Neural cell (in vitro differentiated cells): ENCODE data around the gene C3orf85. TPM values are rescaled to one million over a fixed set of nuclear protein-coding genes. Genes with fewer than 3 reads are reported as not detected.

ENCODE experiments used
- H2AFZ ChIP-seq: fragments of 200-600, 300-800 bp; sonication (generic), shearing (Covaris generic); 2 replicates; pipeline ENCODE4 v1.6.0; 2014; ENCODE audit warnings: low read depth, mild to moderate bottlenecking, antibody characterized with exemption, low read length, moderate library complexity
- H3F3A ChIP-seq: fragments of 200-600 bp; shearing (Covaris generic); 2 replicates; pipeline ENCODE4 v1.6.1; 2016; ENCODE audit warnings: mild to moderate bottlenecking, moderate library complexity, mixed read lengths, antibody characterized with exemption, low read length; ENCODE audit not compliant: insufficient read depth, poor library complexity, severe bottlenecking
- H3K27ac ChIP-seq: fragments of 200-600, 300-800 bp; sonication (generic), shearing (Covaris generic); 2 replicates; pipeline ENCODE4 v1.5.1; 2014; ENCODE audit warnings: mild to moderate bottlenecking, low read length, moderate library complexity
- H3K27me3 ChIP-seq: fragments of 300-800, 200-600 bp; sonication (generic), shearing (Covaris generic); 2 replicates; pipeline ENCODE4 v1.6.0; 2014; ENCODE audit warnings: mild to moderate bottlenecking, low read depth, low read length, moderate library complexity; ENCODE audit not compliant: insufficient read depth
- H3K36me3 ChIP-seq: fragments of 300-800, 200-600 bp; sonication (generic), shearing (Covaris generic); 2 replicates; pipeline ENCODE4 v1.5.1; 2014; ENCODE audit warnings: mild to moderate bottlenecking, antibody characterized with exemption, low read length, moderate library complexity; ENCODE audit not compliant: insufficient read depth
- H3K4me2 ChIP-seq: fragments of 300-800, 200-600 bp; sonication (generic), shearing (Covaris generic); 2 replicates; pipeline ENCODE4 v1.6.0; 2014; ENCODE audit warnings: mild to moderate bottlenecking, low read length
- H3K4me3 ChIP-seq: fragments of 300-800, 200-600 bp; sonication (generic), shearing (Covaris generic); 2 replicates; pipeline ENCODE4 v1.5.1; 2014; ENCODE audit warnings: mild to moderate bottlenecking, low read length, moderate library complexity
- H3K79me2 ChIP-seq: fragments of 200-600 bp; shearing (Covaris generic); replicated peaks from 2 replicates; pipeline ENCODE4 v1.6.0; 2014; ENCODE audit warnings: mild to moderate bottlenecking, low read length, moderate library complexity; ENCODE audit not compliant: insufficient read depth
- H3K9ac ChIP-seq: fragments of 300-800, 200-600 bp; sonication (generic), shearing (Covaris generic); 2 replicates; pipeline ENCODE4 v1.6.1; 2016; ENCODE audit warnings: mild to moderate bottlenecking, low read length, mixed read lengths
- H3K9me2 ChIP-seq: fragments of 200-600 bp; shearing (Covaris generic); 2 replicates; pipeline ENCODE4 v1.6.1; 2016; ENCODE audit warnings: mild to moderate bottlenecking, low read length, mixed read lengths; ENCODE audit not compliant: insufficient read depth
- H3K9me3 ChIP-seq: fragments of 200-600, 300-800 bp; sonication (generic), shearing (Covaris generic); 2 replicates; pipeline ENCODE4 v1.6.1; 2016; ENCODE audit warnings: mild to moderate bottlenecking, mixed run types, low read length, moderate library complexity, mixed read lengths
- H4K20me1 ChIP-seq: fragments of 200-600 bp; shearing (Covaris generic); 2 replicates; pipeline ENCODE4 v1.6.1; 2016; ENCODE audit warnings: mild to moderate bottlenecking, mixed run types; ENCODE audit not compliant: insufficient read depth
- EP300 ChIP-seq: fragments of 450-650 bp; conservative IDR thresholded peaks from 2 replicates; pipeline ENCODE4 v1.6.1; 2014; ENCODE audit warnings: antibody characterized with exemption, mild to moderate bottlenecking, moderate library complexity; ENCODE audit not compliant: poor library complexity, severe bottlenecking
- EZH2 ChIP-seq: fragments of 200-600, 300-800 bp; shearing (Covaris generic), sonication (generic); IDR thresholded peaks from 2 replicates; pipeline ENCODE4 v1.6.1; 2014; ENCODE audit warnings: antibody characterized with exemption, low read length, borderline replicate concordance, mild to moderate bottlenecking; ENCODE audit not compliant: insufficient read depth, poor library complexity, severe bottlenecking
- MXI1 ChIP-seq: fragments of 450-650 bp; conservative IDR thresholded peaks from 2 replicates; pipeline ENCODE4 v1.6.1; 2014; ENCODE audit warnings: antibody characterized with exemption, mild to moderate bottlenecking; ENCODE audit not compliant: poor library complexity, severe bottlenecking
- POLR2AphosphoS5 ChIP-seq: IDR thresholded peaks from 2 replicates; pipeline ENCODE4 v1.6.1; 2012
- RAD21 ChIP-seq: fragments of 450-650 bp; conservative IDR thresholded peaks from 2 replicates; pipeline ENCODE4 v1.6.1; 2014; ENCODE audit warnings: antibody characterized with exemption, mild to moderate bottlenecking, moderate library complexity
- REST ChIP-seq: IDR thresholded peaks from 2 replicates; pipeline ENCODE4 v1.6.1; 2012; ENCODE audit warnings: borderline replicate concordance
- SMC3 ChIP-seq: fragments of 450-650 bp; conservative IDR thresholded peaks from 2 replicates; pipeline ENCODE4 v1.6.1; 2014; ENCODE audit warnings: antibody characterized with exemption, mild to moderate bottlenecking, moderate library complexity; ENCODE audit not compliant: poor library complexity
- TAF1 ChIP-seq: IDR thresholded peaks from 2 replicates; pipeline ENCODE4 v1.6.1; 2012; ENCODE audit warnings: low read depth
- polyA plus RNA-seq: library from polyadenylated mRNA; depleted of rRNA; stranded (reverse); fragments of >200 nt; gene quantifications from 2 replicates; pipeline ENCODE4 v1.2.3, GENCODE V29; 2014
- TF ChIP-seq, protein P1 (sequence below): fragments of 450-650 bp; IDR thresholded peaks from 2 replicates; pipeline ENCODE4 v1.5.1; 2014; ENCODE audit warnings: antibody characterized with exemption, mild to moderate bottlenecking, moderate library complexity; ENCODE audit not compliant: poor library complexity, severe bottlenecking

Gene C3orf85
- polyA plus RNA-seq, 1 donor from 2014 or later: not detected

- Histone ChIP-seq H3K4me3 (no peak overlapping the region), H3K27ac (no peak overlapping the region), H3K9me2 (no peaks in the 10 kb centered on the region), H2AFZ (no peak overlapping the region), H3K4me2 (no peak overlapping the region), H3K79me2 (no peaks in the 10 kb centered on the region), H3K9me3 (no peaks in the 10 kb centered on the region), H3F3A (no peaks in the 10 kb centered on the region), H3K36me3 (no peaks in the 10 kb centered on the region), H3K27me3 (no peaks in the 10 kb centered on the region), H3K9ac (no peak overlapping the region), H4K20me1 (no peaks in the 10 kb centered on the region)
- TF ChIP-seq MXI1: no peak
- no peak for TF ChIP-seq SMC3
- no peak for TF ChIP-seq EP300
- no peak for TF ChIP-seq POLR2AphosphoS5
Observed at GRCh38 chr3:109176726-109177125, 40.2 kb downstream of the C3orf85 start.

GRCh38 chr3:109177908-109178307 lies 41.4 kb downstream of the C3orf85 start:
- Histone ChIP-seq H3K9me2 (no peaks in the 10 kb centered on the region), H3K27me3 (no peaks in the 10 kb centered on the region), H3K4me2 (no peak overlapping the region), H3K9ac (no peak overlapping the region), H3K9me3 (no peaks in the 10 kb centered on the region), H4K20me1 (no peaks in the 10 kb centered on the region), H3K4me3 (no peak overlapping the region), H3K79me2 (no peaks in the 10 kb centered on the region), H3K36me3 (no peaks in the 10 kb centered on the region), H3K27ac (no peak overlapping the region), H2AFZ (no peak overlapping the region), H3F3A (no peaks in the 10 kb centered on the region)
- TF ChIP-seq RAD21 (no peak), EP300 (no peak), SMC3 (no peak), POLR2AphosphoS5 (no peak), TAF1 (no peak), EZH2 (no peak)
- TF ChIP-seq, protein P1, sequence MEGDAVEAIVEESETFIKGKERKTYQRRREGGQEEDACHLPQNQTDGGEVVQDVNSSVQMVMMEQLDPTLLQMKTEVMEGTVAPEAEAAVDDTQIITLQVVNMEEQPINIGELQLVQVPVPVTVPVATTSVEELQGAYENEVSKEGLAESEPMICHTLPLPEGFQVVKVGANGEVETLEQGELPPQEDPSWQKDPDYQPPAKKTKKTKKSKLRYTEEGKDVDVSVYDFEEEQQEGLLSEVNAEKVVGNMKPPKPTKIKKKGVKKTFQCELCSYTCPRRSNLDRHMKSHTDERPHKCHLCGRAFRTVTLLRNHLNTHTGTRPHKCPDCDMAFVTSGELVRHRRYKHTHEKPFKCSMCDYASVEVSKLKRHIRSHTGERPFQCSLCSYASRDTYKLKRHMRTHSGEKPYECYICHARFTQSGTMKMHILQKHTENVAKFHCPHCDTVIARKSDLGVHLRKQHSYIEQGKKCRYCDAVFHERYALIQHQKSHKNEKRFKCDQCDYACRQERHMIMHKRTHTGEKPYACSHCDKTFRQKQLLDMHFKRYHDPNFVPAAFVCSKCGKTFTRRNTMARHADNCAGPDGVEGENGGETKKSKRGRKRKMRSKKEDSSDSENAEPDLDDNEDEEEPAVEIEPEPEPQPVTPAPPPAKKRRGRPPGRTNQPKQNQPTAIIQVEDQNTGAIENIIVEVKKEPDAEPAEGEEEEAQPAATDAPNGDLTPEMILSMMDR: no peak

DNA sequence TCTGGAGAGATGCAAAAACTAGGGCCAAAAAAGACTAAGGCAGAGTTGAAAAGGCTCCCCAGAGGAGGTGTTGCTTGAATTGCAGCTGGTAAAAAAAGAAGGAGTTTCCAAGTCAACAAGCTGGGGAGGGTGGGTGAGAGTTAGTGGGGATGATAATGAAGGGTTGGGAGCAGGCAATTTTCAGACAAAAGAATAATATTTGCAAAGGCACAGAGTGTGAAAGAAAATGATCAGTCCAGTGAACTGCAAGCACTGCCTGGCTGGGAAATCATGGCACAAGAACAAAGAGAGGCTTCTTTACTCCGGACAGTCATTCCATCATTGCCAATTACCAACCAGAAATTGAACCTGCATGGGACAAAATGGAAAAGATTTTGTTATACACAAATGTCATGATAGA lies 42.2 kb downstream of the C3orf85 start:
- Histone ChIP-seq H2AFZ (no peak overlapping the region), H3K4me3 (no peak overlapping the region), H3F3A (no peaks in the 10 kb centered on the region), H3K9me2 (no peaks in the 10 kb centered on the region), H3K27me3 (no peaks in the 10 kb centered on the region), H4K20me1 (no peaks in the 10 kb centered on the region), H3K36me3 (no peaks in the 10 kb centered on the region), H3K27ac (no peak overlapping the region), H3K79me2 (no peaks in the 10 kb centered on the region), H3K9me3 (no peaks in the 10 kb centered on the region), H3K4me2 (no peak overlapping the region), H3K9ac (no peak overlapping the region)
- TF ChIP-seq POLR2AphosphoS5 (no peak), EP300 (no peak)

- Histone ChIP-seq H3K36me3 (no peaks in the 10 kb centered on the region), H3K4me3 (no peak overlapping the region), H3K4me2 (no peak overlapping the region), H4K20me1 (no peaks in the 10 kb centered on the region), H2AFZ (no peak overlapping the region), H3F3A (no peaks in the 10 kb centered on the region), H3K79me2 (no peaks in the 10 kb centered on the region), H3K9me2 (no peaks in the 10 kb centered on the region), H3K9me3 (no peaks in the 10 kb centered on the region), H3K27me3 (no peaks in the 10 kb centered on the region), H3K9ac (no peak overlapping the region), H3K27ac (no peak overlapping the region)
- no peak for TF ChIP-seq TAF1
- TF ChIP-seq EZH2: no peak
- no peak for TF ChIP-seq RAD21
- no peak for TF ChIP-seq EP300
- TF ChIP-seq SMC3: no peak
- TF ChIP-seq, protein P1: no peak
- no peak for TF ChIP-seq REST
- no peak for TF ChIP-seq MXI1
- no peak for TF ChIP-seq POLR2AphosphoS5
Observed at GRCh38 chr3:109184726-109185125, 48.2 kb downstream of the C3orf85 start.
